HG03469 (cell line): Measurements from ENCODE around the gene NDE1.
"Not testable (repeated sequence)": the region's sequence is repeated elsewhere in the genome, so short reads cannot be mapped to it uniquely, and the experiment has no call there.

Experiments
- ATAC-seq: cut with Tn5 transposase; IDR thresholded peaks from one replicate; pipeline ENCODE4 v1.9.1; 2021; ENCODE audit warnings: mild to moderate bottlenecking, moderate library complexity, moderate number of reproducible peaks; ENCODE audit not compliant: unreplicated experiment

The NDE1 gene

GRCh38 chr16:15649727-15650018 is 372 bp upstream of the NDE1 start:
- ATAC-seq = no peak

GRCh38 chr16:15650698-15651171 is 690 bp downstream of the NDE1 start:
- ATAC-seq = no peak

GRCh38 chr16:15652293-15653001 is 2.4 kb downstream of the NDE1 start:
- no peak for ATAC-seq

GRCh38 chr16:15653227-15653626 is 3.2 kb downstream of the NDE1 start:
- no peak for ATAC-seq

- ATAC-seq = no peak
Observed at GRCh38 chr16:15654591-15654990, 4.5 kb downstream of the NDE1 start.

- ATAC-seq = not testable (repeated sequence)
Observed at GRCh38 chr16:15655561-15655960, 5.5 kb downstream of the NDE1 start.

- ATAC-seq = no peak
Observed at GRCh38 chr16:15658149-15658548, 8.1 kb downstream of the NDE1 start.

- no peak for ATAC-seq
Observed at GRCh38 chr16:15658556-15658955, 8.5 kb downstream of the NDE1 start.

GRCh38 chr16:15660203-15660601 is 10.2 kb downstream of the NDE1 start:
- ATAC-seq = no peak

- ATAC-seq = no peak
Observed at GRCh38 chr16:15665107-15665506, 15.1 kb downstream of the NDE1 start.

GRCh38 chr16:15667091-15667742 is 17.2 kb downstream of the NDE1 start:
- no peak for ATAC-seq

- ATAC-seq = no peak
Observed at GRCh38 chr16:15671530-15672117, 21.6 kb downstream of the NDE1 start.

GRCh38 chr16:15672127-15672513 is 22.1 kb downstream of the NDE1 start:
- ATAC-seq = not testable (repeated sequence)

GRCh38 chr16:15672514-15673167 is 22.6 kb downstream of the NDE1 start:
- ATAC-seq = no peak

- ATAC-seq = no peak
Observed at GRCh38 chr16:15674571-15674970, 24.5 kb downstream of the NDE1 start.

GRCh38 chr16:15676506-15676905 is 26.5 kb downstream of the NDE1 start:
- no peak for ATAC-seq

GRCh38 chr16:15677447-15677846 is 27.4 kb downstream of the NDE1 start:
- no peak for ATAC-seq

- no peak for ATAC-seq
Observed at GRCh38 chr16:15682105-15682570, 32.1 kb downstream of the NDE1 start.

- no peak for ATAC-seq
Observed at GRCh38 chr16:15686287-15686686, 36.2 kb downstream of the NDE1 start.

GRCh38 chr16:15689290-15689689 is 39.2 kb downstream of the NDE1 start:
- ATAC-seq = no peak

GRCh38 chr16:15690296-15690695 is 40.3 kb downstream of the NDE1 start:
- ATAC-seq = no peak

- no peak for ATAC-seq
Observed at GRCh38 chr16:15691046-15691445, 41.0 kb downstream of the NDE1 start.
